ENCODE data around the gene SGK2. TPM values are rescaled to one million over a fixed set of nuclear protein-coding genes. Genes with fewer than 3 reads are reported as not detected.

The SGK2 gene
- total and polyA plus RNA-seq, 2 experiments from 2014 or later, result 2.4 TPM; not detected in 1

DNA sequence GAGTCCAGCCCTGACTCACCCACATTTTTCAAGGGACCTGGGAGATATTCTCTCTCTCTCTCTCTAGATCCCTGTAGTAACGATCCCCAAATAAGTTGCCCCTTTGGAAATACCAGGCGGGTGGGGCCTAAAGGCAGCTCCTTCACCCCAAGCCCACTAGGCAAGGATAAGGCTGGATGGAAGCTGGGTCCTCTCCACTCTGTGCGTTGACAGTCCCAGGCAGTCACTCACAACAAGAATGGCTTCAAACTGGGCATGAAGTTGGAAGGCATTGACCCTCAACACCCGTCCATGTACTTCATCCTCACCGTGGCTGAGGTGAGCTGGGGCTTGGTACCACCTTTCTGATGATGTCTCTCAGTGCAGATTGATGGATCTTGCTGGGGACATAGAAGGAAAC, 29.8 kb upstream of the SGK2 start:
- no peak for DNase-seq (ENCODE audit: low read depth in 1 of 2, low spot score in 1 of 2)

DNA sequence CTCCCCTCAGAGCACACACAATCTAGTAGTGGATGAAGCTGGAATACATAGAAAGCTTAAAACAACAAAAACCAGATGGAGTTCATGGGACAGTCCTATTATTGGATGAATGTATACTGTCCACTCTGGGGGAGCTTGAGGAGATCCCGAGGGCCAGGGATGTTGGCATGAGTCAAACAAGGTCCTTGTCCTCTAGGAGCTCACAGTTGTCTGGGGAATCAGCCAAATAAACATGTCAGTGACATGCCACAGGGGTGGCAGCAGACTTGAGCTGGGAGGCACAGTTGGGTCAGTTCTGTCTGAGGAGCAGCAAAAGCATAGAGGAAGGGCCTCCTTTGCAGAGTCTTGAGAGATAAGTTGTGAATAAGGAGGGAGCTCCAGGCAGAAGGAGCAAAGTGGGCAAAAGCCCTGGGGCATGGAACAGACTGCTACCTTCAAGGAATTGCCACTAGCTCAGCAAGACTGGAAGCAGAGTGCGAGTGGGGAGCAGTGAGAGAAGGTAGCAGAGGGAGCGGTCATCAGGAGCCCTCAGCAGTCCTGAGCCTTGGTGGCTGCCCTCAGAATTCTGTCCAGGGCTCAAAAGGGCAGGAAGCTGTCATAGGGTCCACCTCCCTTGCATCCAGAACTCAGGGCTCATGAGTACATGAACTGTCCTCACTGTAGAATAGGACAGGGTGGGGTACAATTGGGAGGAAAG, 29.2 kb upstream of the SGK2 start:
- Histone ChIP-seq H3K4me3 (no peak overlapping the region), H3K4me1 (ENCODE audit: low read depth) (no peaks in the 10 kb centered on the region), H3K27ac (no peak overlapping the region), H3K9me3 (ENCODE audit: low read depth) (no peaks in the 10 kb centered on the region), H3K27me3 (no peaks in the 10 kb centered on the region), H3K36me3 (no peaks in the 10 kb centered on the region)
- DNase-seq (ENCODE audit: low read depth in 1 of 2, low spot score in 1 of 2), result no peak
- TF ChIP-seq, protein P1, sequence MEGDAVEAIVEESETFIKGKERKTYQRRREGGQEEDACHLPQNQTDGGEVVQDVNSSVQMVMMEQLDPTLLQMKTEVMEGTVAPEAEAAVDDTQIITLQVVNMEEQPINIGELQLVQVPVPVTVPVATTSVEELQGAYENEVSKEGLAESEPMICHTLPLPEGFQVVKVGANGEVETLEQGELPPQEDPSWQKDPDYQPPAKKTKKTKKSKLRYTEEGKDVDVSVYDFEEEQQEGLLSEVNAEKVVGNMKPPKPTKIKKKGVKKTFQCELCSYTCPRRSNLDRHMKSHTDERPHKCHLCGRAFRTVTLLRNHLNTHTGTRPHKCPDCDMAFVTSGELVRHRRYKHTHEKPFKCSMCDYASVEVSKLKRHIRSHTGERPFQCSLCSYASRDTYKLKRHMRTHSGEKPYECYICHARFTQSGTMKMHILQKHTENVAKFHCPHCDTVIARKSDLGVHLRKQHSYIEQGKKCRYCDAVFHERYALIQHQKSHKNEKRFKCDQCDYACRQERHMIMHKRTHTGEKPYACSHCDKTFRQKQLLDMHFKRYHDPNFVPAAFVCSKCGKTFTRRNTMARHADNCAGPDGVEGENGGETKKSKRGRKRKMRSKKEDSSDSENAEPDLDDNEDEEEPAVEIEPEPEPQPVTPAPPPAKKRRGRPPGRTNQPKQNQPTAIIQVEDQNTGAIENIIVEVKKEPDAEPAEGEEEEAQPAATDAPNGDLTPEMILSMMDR (IDR thresholded peaks at IDR 0.05; ENCODE audit: low read depth, low read length), result no peak

More for the DNA sequence above, 29.8 kb upstream of the SGK2 start:
- Histone ChIP-seq H3K4me1 (ENCODE audit: low read depth) (no peaks in the 10 kb centered on the region), H3K27ac (no peak overlapping the region), H3K36me3 (no peaks in the 10 kb centered on the region), H3K4me3 (no peak overlapping the region), H3K27me3 (no peaks in the 10 kb centered on the region), H3K9me3 (ENCODE audit: low read depth) (no peaks in the 10 kb centered on the region)
- TF ChIP-seq, protein P1 (IDR thresholded peaks at IDR 0.05; ENCODE audit: low read depth, low read length), result no peak

DNA sequence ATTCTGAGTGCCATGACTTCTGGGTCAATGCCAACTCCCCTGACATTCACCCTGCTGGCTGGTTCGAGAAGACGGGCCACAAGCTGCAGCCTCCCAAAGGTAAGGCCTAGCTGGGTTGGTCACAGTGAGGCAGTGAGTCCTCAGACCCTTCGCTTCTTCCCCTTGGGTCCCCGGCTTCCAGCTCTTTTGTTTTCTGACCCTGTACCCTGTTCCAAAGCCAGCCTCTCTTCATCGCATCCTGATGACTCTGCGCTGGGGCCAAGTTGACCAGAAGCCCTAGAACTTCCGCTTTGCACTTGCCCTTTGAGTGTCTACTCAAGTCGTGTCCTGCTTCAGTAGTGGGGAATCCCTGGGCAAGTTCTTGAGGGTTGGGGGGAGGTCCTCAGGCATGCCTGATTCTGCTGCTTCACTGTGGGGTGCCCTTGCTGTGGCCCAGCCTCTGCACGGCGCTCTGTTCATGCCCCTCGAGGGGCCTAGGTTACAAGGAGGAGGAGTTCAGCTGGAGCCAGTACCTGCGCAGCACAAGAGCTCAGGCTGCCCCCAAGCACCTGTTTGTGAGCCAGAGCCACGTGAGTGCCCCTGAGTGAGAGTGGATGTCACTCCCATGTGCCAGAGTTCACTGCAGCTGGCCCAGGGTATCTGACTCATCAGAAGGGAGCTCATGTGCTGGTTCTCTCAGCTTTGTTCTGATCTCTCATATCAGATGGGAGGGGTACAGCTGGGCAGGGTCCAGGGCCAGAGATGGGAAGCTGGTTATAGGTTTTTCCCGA, 28.3 kb upstream of the SGK2 start:
- Histone ChIP-seq H3K27ac (no peak overlapping the region), H3K4me3 (no peak overlapping the region), H3K27me3 (no peaks in the 10 kb centered on the region), H3K9me3 (ENCODE audit: low read depth) (no peaks in the 10 kb centered on the region), H3K36me3 (no peaks in the 10 kb centered on the region), H3K4me1 (ENCODE audit: low read depth) (no peaks in the 10 kb centered on the region)
- TF ChIP-seq, protein P1 (IDR thresholded peaks at IDR 0.05; ENCODE audit: low read depth, low read length), result no peak
- DNase-seq (ENCODE audit: low read depth in 1 of 2, low spot score in 1 of 2), result no peak

DNA sequence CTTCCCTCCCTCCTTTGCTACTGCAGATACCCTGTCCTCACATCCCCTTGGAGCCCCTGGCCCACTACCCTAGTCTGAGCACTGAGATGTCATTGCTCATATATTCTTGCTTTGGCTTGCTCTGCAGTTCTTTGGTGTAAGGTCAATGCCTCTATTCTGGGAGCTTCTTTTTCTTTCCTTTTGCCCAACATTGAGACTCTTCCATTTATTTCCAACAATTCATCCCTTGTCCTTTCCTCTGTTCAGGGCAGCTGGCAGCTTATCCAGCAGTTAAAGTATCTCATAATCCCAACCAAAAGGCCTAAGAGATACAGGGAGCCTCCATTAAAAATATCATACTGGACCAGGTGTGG, 27.8 kb upstream of the SGK2 start:
- H3K9me3 ChIP-seq (ENCODE audit: low read depth), result no peaks in the 10 kb centered on the region
- no peaks in the 10 kb centered on the region for H3K27me3 ChIP-seq
- no peak overlapping the region for H3K4me3 ChIP-seq
- H3K27ac ChIP-seq, result no peak overlapping the region
- no peaks in the 10 kb centered on the region for H3K4me1 ChIP-seq (ENCODE audit: low read depth)
- TF ChIP-seq, protein P1 (IDR thresholded peaks at IDR 0.05; ENCODE audit: low read depth, low read length), result no peak
- no peak for DNase-seq (ENCODE audit: low read depth in 1 of 2, low spot score in 1 of 2)
- no peaks in the 10 kb centered on the region for H3K36me3 ChIP-seq

DNA sequence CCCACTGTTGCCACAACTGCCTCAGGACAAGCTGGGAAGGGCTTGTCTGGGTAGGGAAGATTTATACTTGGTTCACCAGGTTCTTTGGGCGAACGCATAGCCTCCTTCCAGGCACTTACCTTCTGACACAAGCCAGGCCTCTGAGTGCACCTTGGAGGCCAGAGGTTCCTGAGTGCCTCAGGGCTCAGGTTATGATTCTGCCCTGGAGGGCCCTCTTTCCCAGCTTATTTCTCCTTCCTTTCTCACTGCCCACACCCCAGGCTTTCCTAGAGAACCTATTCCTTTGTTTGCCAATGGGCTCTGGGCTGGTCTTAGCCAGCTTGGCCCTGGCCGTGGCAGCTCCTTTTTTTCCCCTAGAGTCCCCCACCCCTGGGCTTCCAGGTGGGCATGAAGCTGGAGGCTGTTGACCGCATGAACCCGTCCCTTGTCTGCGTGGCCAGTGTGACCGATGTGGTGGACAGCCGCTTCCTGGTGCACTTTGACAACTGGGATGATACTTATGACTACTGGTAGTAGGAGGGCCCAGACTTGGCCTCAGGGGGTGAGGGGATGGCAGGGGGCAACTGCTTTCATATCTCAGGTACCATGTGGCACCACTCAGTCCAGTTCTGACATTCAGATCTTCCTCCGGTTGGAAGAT, 26.3 kb upstream of the SGK2 start:
- Histone ChIP-seq H3K9me3 (ENCODE audit: low read depth) (no peaks in the 10 kb centered on the region), H3K4me1 (ENCODE audit: low read depth) (no peaks in the 10 kb centered on the region), H3K27ac (no peak overlapping the region), H3K36me3 (no peaks in the 10 kb centered on the region), H3K4me3 (no peak overlapping the region), H3K27me3 (no peaks in the 10 kb centered on the region)
- no peak for DNase-seq (ENCODE audit: low read depth in 1 of 2, low spot score in 1 of 2)
- TF ChIP-seq, protein P1 (IDR thresholded peaks at IDR 0.05; ENCODE audit: low read depth, low read length), result no peak

Measured in cardiac muscle cell (in vitro differentiated cells and primary cell).